GM21619 (cell line): ENCODE measurements around the gene PDE4D.
"Not testable (repeated sequence)": the region's sequence is repeated elsewhere in the genome, so short reads cannot be mapped to it uniquely, and the experiment has no call there.

Experiments used
- ATAC-seq: cut with Tn5 transposase; IDR thresholded peaks from one replicate; pipeline ENCODE4 v1.9.1; 2021; ENCODE audit not compliant: unreplicated experiment

PDE4D gene

DNA sequence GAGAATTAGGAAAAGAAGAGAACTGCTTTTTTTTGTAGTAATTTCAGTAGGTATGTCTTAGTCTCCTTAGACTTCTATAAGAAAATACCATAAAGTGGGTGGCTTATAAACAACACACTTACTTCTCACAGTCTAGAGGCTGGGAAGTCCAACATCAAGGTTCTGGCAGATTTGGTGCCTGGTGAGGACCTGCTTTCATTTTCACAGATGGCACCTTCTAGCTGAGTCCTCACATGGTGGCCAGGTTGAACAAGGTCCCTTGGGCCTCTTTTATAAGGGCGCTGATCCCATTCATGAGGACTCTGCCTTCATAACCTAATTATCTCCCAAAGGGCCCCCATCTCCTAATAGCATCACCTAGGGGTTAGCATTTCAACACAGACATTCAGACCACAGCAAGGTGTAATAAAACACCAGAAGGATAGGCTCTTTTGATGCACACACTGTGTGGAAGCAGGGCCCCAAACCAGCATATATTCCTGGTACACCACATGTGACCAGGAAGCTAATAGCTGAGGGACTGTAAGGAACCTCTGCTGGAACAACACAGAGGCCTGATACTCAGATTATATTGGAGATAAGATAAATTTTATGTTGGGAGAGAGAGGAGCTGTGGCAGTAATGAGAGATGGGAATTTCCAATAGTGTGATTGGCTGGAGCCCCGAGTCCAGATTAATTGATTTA is 925.8 kb downstream of the PDE4D start:
- ATAC-seq, result no peak

GRCh38 chr5:58965677-58966414 is 927.7 kb downstream of the PDE4D start:
- no peak for ATAC-seq

DNA sequence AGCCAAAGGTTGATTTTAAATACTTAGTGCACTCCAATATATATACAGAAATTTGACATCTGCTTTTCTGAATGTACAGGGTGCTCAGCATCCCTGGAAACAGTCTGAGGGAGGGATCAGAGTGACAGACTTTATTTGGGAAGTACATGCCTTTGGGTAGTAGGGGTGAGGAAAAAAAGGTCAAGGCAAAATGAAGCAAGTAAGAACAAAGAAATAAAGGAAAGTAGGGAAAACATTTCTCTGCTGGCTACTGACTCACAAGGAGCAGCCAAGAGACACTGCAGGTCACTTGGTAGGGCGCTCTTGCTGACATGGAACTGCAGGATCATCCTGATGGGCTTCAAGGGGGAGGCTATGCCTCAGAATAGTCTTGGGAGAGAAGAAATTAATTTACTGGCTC is 929.7 kb downstream of the PDE4D start:
- ATAC-seq, result no peak

DNA sequence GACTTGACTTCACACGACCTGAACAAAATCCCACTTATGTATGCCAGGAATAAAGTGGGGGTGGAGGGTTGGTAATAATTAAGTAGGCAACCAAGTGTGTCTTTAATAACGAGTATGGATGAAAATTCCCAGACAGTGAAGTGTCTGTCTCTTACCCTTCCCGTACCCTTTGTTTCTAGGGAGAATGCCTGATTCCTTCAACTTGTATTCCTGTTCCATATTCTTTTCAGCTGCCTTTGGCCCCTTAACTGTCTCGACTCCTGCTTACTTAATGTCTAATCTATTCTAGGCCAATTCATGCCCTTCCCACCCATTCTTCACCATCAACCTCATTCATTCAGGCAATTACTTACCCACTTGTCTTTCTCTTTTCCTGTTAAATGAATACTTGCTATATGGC is 930.2 kb downstream of the PDE4D start:
- no peak for ATAC-seq

DNA sequence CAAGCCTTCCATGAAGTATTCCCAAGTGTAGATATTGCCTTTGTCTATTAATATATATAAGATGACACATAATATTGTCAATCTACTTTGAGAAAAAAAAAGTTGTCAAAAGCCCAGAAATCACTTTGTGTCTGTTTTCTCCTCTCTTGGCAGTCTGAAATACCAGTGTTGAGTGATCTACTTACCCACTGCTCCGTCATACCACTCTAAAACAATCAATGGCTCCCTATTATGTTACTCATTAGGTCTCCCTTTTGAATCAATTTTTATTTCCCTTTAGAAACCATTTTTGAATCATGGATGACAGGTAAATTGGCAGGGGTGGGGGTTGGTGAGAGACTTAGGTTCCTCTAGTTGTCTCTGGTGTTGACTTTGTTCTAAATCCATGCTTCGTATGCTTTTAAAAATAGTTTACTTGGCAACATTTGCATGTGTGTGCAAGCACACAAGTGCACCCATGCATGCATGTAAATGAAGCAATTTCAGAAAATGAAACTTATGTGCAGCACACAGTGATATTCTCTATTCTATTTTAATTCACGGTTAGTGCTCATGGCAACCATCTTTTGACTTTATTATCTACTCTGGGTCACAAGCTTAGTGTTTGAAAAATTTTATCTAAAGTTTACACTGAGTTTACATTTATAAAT is 931.8 kb downstream of the PDE4D start:
- peak; percentile 69 for ATAC-seq

DNA sequence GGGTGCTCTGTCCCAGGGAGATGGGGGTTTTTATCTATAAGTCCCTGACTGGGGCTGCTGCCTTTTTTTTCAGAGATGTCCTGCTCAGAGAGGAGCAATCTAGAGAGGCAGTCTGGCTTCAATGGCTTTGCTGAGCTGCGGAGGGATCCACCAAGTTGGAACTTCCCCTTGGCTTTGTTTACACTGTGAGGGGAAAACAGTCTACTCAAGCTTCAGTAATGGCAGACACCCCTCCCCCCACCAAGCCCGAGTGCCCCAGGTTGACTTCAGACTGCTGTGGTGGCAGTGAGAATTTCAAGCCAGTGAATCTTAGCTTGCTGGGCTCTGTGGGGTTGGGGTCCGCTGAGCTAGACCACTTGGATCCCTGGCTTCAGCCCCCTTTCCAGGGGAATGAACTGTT is 934.8 kb downstream of the PDE4D start:
- no peak for ATAC-seq

GRCh38 chr5:58953218-58953617 is 940.3 kb downstream of the PDE4D start:
- not testable (repeated sequence) for ATAC-seq

DNA sequence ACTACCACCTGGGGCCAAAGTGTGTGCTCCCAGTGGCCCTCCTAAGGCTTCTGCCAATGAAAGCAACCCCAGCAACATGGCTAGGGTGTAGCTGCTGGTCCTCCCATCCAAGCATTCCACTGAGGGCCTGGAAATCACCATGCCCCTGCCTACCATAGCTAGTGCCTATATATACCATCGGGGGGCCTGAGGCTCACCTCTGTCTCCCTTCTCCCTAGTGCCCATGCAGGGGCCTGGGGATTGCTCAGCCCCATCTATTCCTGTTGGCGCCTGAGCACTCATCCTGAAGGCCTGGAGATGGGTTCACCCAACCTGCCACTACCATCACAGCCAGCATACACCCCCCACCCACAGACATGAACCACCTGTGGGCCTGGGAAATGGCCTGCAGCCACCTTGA is 943.3 kb downstream of the PDE4D start:
- no peak for ATAC-seq

DNA sequence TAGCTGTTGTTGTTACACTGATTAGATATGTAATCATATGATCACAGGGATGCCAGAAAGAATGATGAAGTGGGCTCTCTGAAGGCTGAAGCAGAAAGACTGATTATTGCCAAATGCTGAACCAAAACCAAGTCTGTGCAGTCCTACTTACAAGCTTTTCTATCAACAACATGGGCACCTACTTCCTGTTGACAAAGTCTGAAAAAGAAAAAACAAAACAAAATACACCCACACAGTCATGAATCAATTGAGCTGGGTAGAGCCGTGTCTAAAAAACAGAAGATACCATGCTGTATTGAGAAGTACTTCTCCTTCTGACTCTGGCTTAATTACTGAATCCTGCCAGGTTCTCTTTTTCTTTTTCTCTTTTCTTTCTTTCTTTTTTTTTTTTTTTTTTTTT is 947.3 kb downstream of the PDE4D start:
- no peak for ATAC-seq

- ATAC-seq, result no peak
Measured at GRCh38 chr5:58944221-58944620, 949.3 kb downstream of the PDE4D start.

DNA sequence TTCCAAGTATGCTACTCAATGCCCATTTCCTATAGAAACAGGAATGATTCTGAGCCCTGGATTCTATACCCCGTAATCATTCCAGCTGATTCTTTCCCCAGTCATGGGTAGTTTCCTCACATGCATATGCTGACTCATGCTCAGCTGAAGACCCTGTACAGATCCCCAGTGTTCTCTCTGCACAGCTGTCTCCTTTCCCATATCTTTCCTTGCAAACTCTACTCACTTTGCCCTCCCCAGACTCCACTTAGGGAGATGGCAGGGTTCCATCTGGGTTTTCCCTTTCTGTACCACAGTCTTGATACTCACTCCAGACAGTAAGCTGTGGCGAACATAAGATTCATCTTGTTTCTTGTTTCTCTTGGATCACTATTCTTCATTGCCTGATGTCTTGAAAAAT is 953.1 kb downstream of the PDE4D start:
- no peak for ATAC-seq

GRCh38 chr5:58939664-58940063 is 953.9 kb downstream of the PDE4D start:
- no peak for ATAC-seq

DNA sequence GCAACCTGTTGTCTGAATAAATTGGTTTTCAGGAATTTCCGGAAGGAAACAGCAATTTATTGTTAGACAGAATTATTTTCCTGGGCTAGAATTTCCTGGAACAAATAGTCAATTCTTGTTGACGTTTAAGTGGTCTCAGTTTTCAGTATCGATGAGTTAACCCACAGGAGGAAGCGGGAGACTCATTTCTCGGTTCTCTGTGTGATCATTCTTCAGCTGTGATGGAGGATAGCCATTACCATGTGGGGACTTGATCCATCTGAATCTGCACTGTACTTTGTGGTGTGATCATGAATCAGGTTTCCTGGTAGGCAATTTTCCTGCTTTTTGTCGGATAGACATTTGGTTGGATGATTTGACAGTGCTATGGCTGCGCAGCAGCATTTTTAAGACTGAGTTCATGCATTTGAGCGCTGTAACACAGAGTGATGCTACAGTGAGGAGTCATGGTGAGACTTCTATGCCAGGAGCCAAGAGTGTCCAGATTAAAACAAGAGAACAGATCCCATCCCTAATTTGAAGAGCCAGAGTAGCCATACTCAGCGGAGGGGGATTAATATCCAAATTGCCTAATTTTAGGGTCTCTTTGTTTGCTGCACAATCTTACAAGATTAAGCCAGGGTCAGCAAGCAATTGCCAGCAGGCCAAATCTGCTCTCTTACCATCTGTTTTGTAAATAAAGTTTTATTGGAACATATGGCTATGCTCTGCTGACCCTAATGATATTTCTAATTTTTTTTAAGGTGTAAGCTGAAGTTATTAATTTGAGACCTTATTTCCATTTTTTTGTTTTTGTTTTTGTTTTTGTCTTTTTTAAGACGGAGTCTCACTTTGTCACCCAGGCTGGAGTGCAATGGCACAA is 954.7 kb downstream of the PDE4D start:
- no peak for ATAC-seq

GRCh38 chr5:58937031-58937681 is 956.4 kb downstream of the PDE4D start:
- ATAC-seq, result no peak

DNA sequence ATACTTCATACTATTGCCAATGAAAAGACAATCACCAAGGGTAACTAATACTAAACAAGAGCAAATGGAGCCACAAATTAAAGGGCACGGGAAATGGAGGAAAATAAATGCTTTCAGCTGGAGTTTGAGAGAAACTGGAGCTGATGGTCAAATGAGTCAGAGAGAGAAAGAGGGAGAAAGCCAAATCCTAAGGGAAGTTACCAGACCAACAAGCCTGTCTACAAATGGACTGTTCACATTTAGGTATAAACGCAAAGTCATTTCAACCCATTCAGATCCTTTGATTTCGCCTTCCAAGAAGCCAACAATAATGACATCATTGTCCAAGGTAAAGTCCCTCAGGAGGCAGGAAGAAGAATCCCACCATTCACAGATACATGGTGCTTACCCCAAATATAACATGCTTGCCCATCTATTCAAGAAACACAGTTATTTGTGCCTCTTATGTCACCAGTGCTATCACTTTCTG is 958.9 kb downstream of the PDE4D start:
- no peak for ATAC-seq

DNA sequence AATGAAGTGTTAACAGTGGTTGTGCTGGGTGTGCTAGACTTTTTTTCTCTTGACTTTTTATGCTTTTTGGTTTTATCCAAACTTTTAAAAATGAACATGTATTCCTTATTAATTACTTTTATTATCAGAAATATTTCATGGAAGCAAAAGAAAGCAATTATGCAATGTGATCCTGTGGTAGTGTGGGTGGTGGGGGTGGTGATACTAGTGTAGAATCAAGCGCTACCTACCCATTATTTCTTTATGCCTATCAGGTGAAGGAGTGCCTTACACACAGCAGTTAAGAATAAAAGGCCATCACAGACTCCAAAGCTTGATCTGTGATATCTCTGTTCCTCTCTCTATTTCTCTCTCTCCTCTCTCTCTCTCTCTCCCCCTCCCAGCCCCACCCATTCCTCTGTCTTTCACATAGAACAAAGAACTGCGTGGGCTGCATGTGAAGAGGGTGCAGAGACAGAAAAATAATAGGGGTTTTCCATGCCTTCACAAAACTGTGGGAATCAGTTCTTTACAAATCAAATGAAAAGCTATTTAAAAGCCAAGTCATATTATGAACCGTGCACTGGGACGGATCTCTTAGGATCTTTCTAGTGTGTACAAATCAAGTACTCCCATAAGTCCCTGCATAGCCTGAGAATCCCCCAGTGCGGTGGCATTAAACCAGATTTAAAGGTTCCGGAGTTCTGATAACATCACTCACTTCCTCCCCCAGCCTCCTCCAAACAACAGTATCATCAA is 959.5 kb downstream of the PDE4D start:
- ATAC-seq, result no peak

GRCh38 chr5:58932057-58932612 is 961.4 kb downstream of the PDE4D start:
- ATAC-seq, result no peak

DNA sequence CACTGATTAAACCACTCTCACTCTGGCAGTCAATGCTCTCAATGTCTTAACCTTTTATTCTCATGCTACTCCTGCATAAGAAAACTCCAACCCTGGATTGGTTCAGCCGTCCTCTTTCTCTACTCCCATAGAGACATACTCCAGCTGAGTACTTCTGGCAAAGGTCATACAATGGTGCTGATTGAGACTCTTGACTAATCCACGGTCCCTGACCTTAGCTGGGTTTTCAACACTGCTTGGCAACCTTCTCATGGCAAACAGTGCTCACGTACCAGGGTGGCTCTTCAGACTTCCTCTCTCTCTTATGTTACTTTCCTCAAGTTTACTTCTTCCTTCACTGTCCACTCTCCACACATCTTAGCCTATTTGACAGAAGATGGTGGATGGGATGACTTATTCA is 963.0 kb downstream of the PDE4D start:
- ATAC-seq, result no peak

DNA sequence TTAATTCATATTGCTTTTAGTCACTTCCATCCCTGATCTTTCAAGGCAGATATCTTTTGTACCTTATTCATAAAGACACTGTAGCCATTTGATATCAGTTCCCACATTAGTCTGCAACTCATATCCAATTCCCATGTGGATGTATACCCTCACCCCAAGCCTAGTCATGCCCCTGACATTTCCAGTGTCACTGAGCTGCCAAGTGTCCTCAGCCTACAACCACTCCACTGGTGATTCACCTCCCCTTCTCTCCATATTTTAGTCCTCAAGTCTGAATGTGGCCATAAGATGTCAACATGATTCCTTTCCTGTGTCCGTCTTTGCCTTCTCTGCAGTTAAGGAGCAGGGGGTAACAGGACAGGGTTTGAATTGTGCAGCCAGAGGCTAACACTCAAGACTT is 963.8 kb downstream of the PDE4D start:
- no peak for ATAC-seq

DNA sequence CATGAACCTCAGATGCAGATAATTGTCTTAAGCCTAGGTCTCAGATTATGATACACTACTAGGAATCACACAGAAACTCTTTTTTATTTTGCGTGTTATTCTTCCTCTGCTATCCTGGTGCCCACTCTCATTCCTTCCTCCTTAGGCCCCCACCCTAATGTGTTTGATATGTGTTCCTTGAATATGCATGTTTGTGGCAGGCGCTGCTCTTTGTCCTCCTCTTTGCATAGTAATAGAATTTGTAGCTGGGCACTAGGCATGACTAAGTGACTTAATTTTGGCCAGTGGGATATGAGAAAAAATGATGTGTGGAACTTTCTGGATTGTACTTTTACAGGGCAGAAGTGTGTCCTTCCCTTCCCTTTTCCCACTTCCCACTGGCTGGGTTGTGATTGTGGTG is 965.6 kb downstream of the PDE4D start:
- ATAC-seq, result no peak
